BE2C (cell line): ENCODE results near the gene C3orf52.

Experiments
- DNase-seq: peaks from one replicate; pipeline ENCODE4 v3.0.0-alpha.2; 2020
- H3K27me3 ChIP-seq: fragments of 250-450 bp; sonication (Bioruptor Pico); 2 replicates; pipeline ENCODE4 v1.5.1; 2020; ENCODE audit warnings: mild to moderate bottlenecking
- H3K36me3 ChIP-seq: fragments of 250-450 bp; sonication (Bioruptor Pico); 2 replicates; pipeline ENCODE4 v1.5.1; 2020; ENCODE audit warnings: mild to moderate bottlenecking
- H3K4me1 ChIP-seq: fragments of 250-450 bp; sonication (Bioruptor Pico); 2 replicates; pipeline ENCODE4 v1.5.1; 2020
- H3K4me3 ChIP-seq: 2 replicates; pipeline ENCODE4 v1.5.1; 2011; ENCODE audit warnings: low read depth, low read length
- H3K9me3 ChIP-seq: fragments of 250-450 bp; sonication (Bioruptor Pico); 2 replicates; pipeline ENCODE4 v1.5.1; 2020
- TF ChIP-seq, protein P1 (sequence below): IDR thresholded peaks from 2 replicates; pipeline ENCODE4 v1.5.1; 2012; ENCODE audit warnings: mild to moderate bottlenecking, low read depth, low read length

C3orf52 gene

DNA sequence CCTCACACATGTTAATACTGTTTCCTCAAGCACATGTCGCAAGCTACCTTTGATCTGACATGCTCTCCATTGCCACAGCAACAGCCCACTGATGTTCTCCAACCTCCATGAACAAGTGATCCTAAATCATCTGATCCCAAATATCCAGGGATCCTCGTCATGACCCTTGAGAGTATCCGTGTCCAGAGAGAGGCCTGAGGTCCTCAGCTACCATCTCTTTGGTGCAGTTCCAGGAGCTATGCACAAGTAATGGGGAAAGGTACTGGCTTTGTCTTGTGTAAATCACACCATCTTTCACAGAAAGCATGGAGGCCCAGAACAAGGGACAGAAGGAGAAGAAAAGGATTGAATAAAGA lies 44.4 kb downstream of the C3orf52 start:
- Histone ChIP-seq H3K9me3 (no peaks in the 10 kb centered on the region), H3K4me3 (no peak overlapping the region), H3K36me3 (no peaks in the 10 kb centered on the region), H3K27me3 (no peaks in the 10 kb centered on the region), H3K4me1 (peaks cover 25% of the 10 kb centered on the region)
- TF ChIP-seq, protein P1, sequence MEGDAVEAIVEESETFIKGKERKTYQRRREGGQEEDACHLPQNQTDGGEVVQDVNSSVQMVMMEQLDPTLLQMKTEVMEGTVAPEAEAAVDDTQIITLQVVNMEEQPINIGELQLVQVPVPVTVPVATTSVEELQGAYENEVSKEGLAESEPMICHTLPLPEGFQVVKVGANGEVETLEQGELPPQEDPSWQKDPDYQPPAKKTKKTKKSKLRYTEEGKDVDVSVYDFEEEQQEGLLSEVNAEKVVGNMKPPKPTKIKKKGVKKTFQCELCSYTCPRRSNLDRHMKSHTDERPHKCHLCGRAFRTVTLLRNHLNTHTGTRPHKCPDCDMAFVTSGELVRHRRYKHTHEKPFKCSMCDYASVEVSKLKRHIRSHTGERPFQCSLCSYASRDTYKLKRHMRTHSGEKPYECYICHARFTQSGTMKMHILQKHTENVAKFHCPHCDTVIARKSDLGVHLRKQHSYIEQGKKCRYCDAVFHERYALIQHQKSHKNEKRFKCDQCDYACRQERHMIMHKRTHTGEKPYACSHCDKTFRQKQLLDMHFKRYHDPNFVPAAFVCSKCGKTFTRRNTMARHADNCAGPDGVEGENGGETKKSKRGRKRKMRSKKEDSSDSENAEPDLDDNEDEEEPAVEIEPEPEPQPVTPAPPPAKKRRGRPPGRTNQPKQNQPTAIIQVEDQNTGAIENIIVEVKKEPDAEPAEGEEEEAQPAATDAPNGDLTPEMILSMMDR: no peak
- DNase-seq: no peak

DNA sequence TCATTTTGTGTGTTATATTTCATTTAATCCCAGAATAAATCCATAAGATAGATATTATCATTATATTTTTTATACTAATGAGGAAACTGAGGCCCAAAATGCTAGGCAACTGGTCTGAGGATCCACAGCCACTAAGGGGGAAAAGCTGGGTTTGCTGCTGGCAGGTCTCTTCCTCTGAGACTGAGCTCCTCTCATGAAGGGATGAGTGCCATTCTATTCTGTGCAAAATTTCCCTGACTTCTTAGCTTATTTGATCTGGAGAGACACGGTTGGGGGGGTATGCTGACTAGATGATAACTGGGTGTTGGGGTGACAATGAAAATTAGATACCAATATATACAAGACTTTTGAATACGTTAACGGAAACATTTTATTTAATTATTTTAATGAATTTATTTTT lies 44.9 kb downstream of the C3orf52 start:
- H3K4me3 ChIP-seq: no peak overlapping the region
- TF ChIP-seq, protein P1: no peak

DNA sequence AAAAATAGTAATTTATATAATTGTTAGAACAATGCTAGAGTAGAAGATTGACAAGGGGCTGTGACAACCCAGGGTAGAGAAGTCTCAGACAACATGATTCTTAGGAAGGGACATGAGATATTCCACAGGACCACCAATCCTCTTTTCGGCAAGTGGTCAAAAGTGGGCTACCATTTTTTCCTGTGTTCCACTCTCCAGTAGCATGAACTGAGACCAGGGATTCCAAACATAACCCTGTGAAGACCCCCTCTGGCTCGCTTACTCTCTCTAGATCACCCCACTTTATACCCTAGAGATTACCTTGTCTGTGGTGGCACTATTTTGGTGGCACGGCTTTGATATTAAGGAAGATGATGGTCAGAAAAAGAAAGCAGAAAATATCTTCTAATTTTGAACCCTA lies 45.9 kb downstream of the C3orf52 start:
- H3K36me3 ChIP-seq: no peaks in the 10 kb centered on the region
- H3K4me3 ChIP-seq: no peak overlapping the region
- TF ChIP-seq, protein P1: no peak
- H3K9me3 ChIP-seq: no peaks in the 10 kb centered on the region
- H3K27me3 ChIP-seq: no peaks in the 10 kb centered on the region
- peaks cover 25% of the 10 kb centered on the region for H3K4me1 ChIP-seq
- no peak for DNase-seq

More for the DNA sequence above, 44.9 kb downstream of the C3orf52 start:
- DNase-seq: no peak
- Histone ChIP-seq H3K27me3 (no peaks in the 10 kb centered on the region), H3K4me1 (peaks cover 25% of the 10 kb centered on the region), H3K9me3 (no peaks in the 10 kb centered on the region), H3K36me3 (no peaks in the 10 kb centered on the region)

DNA sequence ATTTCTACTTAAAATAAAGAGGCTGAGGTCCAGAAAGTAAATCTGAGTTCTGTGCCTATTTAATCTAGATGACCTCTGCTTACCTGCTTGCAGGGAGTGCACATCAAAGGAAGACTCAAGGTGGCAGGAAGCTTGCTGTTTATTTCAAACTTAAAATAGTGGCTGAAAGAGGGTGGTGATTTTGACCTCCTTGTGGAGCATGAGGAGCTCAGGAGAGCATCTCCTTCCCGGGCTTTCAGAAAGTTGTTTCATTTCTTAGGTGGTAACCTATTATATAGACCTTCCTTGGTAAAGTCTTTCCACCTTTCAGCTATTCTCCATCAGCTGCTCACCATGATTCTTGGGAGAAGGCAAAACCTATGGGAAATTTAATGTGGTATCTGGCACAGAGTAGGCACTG lies 46.4 kb downstream of the C3orf52 start:
- H3K9me3 ChIP-seq: no peaks in the 10 kb centered on the region
- TF ChIP-seq, protein P1: no peak
- H3K36me3 ChIP-seq: no peaks in the 10 kb centered on the region
- DNase-seq: no peak
- peaks cover 23% of the 10 kb centered on the region for H3K4me1 ChIP-seq
- H3K4me3 ChIP-seq: no peak overlapping the region
- no peaks in the 10 kb centered on the region for H3K27me3 ChIP-seq

DNA sequence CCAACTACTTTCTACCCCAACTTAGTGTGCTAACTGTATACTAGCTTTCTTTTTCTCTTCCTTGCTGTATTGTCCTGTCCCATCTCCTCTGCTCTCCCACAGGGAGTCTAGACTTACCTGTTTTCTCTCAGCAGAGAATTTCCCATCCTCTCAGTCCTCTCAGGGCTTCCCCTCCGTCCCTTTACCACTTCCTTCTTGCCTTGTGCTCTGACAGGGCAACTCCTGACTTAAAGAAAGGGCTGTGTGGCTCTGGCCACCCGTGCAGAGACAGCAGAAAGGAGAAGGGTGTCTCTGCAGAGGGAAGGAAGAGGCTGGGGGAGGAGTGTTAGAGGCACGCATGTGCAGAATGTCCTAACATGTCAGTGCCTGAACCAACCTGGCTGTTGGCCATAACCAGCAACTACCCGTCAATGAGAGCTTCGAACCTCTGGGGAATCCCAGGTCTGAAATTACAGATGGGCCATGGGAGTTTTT lies 46.8 kb downstream of the C3orf52 start, which contains the start of gene GCSAM:
GCSAM (minus strand) TSS at position 274 of the 474 bp plus-strand sequence; CDS start at position 146, 128 bp downstream.
- Histone ChIP-seq H3K36me3 (no peaks in the 10 kb centered on the region), H3K4me3 (no peak within 1 kb of the TSS), H3K4me1 (peaks cover 18% of the 10 kb centered on the region), H3K27me3 (no peaks in the 10 kb centered on the region), H3K9me3 (no peaks in the 10 kb centered on the region)
- DNase-seq: no peak
- TF ChIP-seq, protein P1: no peak

DNA sequence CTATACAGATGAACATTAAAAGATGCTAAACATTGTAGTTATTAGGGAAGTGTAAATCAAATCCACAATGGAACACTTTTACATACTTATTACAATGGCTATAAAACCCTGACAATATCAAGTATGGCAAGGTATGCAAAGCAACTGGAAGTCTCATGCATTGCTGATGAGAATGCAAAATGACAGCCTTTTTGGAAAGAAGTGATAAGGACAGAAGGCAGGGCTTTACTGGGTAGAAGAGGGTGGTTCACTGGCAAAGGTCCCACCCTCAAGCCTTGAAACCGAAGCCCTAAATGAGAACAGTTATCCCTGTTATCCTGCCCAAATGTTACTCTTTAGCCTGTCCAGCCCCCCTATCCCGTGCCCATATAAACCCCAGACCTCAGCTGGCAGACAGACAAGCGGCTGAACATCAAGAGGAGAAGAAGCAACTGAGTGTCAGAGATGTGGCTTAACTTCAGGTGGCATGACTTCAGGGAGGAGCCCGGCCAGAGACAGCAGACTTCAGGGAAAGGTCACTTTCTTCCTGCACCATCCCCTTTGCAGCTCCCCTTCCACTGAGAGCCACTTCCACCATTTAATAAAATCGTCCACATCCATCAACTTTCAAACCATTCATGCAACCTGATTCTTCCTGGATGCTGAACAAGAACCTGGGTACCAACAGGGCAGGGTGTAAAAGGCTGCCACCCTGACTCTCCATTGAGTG lies 47.6 kb downstream of the C3orf52 start:
- TF ChIP-seq, protein P1: no peak
- no peak overlapping the region for H3K4me3 ChIP-seq

More for the DNA sequence above, 47.6 kb downstream of the C3orf52 start:
- no peak for DNase-seq
- H3K36me3 ChIP-seq: no peaks in the 10 kb centered on the region
- no peaks in the 10 kb centered on the region for H3K9me3 ChIP-seq
- H3K27me3 ChIP-seq: no peaks in the 10 kb centered on the region
- peaks cover 14% of the 10 kb centered on the region for H3K4me1 ChIP-seq
